Measurements from ENCODE around the gene SORT1. TPM values are rescaled to one million over a fixed set of nuclear protein-coding genes. Genes with fewer than 3 reads are reported as not detected.

SORT1 gene
- total and polyA plus RNA-seq, 2 of the 13 experiments (the other 11 are each of a cell fraction or from before 2014, with no cell fraction given), result 32.4 to 93.0 TPM

- TF ChIP-seq ZNF10 (CRISPR knock-in tag; IDR thresholded peaks at IDR 0.05; ENCODE audit: borderline replicate concordance, low read depth), result no peak
- TF ChIP-seq, protein P1, sequence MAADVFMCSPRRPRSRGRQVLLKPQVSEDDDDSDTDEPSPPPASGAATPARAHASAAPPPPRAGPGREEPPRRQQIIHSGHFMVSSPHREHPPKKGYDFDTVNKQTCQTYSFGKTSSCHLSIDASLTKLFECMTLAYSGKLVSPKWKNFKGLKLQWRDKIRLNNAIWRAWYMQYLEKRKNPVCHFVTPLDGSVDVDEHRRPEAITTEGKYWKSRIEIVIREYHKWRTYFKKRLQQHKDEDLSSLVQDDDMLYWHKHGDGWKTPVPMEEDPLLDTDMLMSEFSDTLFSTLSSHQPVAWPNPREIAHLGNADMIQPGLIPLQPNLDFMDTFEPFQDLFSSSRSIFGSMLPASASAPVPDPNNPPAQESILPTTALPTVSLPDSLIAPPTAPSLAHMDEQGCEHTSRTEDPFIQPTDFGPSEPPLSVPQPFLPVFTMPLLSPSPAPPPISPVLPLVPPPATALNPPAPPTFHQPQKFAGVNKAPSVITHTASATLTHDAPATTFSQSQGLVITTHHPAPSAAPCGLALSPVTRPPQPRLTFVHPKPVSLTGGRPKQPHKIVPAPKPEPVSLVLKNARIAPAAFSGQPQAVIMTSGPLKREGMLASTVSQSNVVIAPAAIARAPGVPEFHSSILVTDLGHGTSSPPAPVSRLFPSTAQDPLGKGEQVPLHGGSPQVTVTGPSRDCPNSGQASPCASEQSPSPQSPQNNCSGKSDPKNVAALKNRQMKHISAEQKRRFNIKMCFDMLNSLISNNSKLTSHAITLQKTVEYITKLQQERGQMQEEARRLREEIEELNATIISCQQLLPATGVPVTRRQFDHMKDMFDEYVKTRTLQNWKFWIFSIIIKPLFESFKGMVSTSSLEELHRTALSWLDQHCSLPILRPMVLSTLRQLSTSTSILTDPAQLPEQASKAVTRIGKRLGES (CRISPR knock-in tag; IDR thresholded peaks at IDR 0.05; ENCODE audit: borderline replicate concordance), result no peak
- TF ChIP-seq HOXA5 (CRISPR knock-in tag; IDR thresholded peaks at IDR 0.05), result no peak
- TF ChIP-seq STAT5B (CRISPR knock-in tag; IDR thresholded peaks at IDR 0.05), result no peak
- TF ChIP-seq GATAD2A (CRISPR knock-in tag; IDR thresholded peaks at IDR 0.05), result peak; percentile 74
- no peak for TF ChIP-seq ZNF660 (CRISPR knock-in tag; IDR thresholded peaks at IDR 0.05; ENCODE audit: borderline replicate concordance, low read depth)
- no peak for TF ChIP-seq ZSCAN21 (CRISPR knock-in tag; IDR thresholded peaks at IDR 0.05; ENCODE audit: borderline replicate concordance)
- TF ChIP-seq, protein P2, sequence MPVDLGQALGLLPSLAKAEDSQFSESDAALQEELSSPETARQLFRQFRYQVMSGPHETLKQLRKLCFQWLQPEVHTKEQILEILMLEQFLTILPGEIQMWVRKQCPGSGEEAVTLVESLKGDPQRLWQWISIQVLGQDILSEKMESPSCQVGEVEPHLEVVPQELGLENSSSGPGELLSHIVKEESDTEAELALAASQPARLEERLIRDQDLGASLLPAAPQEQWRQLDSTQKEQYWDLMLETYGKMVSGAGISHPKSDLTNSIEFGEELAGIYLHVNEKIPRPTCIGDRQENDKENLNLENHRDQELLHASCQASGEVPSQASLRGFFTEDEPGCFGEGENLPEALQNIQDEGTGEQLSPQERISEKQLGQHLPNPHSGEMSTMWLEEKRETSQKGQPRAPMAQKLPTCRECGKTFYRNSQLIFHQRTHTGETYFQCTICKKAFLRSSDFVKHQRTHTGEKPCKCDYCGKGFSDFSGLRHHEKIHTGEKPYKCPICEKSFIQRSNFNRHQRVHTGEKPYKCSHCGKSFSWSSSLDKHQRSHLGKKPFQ (CRISPR knock-in tag; IDR thresholded peaks at IDR 0.05; ENCODE audit: insufficient replicate concordance), result no peak
- 0 out of 2 replicates have a peak, but pooled peaks have one; percentile 52 for TF ChIP-seq ZNF614 (CRISPR knock-in tag; IDR thresholded peaks at IDR 0.05; ENCODE audit: borderline replicate concordance)
- no peak for TF ChIP-seq POGZ (CRISPR knock-in tag; IDR thresholded peaks at IDR 0.05)
- TF ChIP-seq BCL3 (CRISPR knock-in tag; IDR thresholded peaks at IDR 0.05), result no peak
- no peak for TF ChIP-seq ZNF607 (CRISPR knock-in tag; IDR thresholded peaks at IDR 0.05; ENCODE audit: borderline replicate concordance)
- TF ChIP-seq, protein P3, sequence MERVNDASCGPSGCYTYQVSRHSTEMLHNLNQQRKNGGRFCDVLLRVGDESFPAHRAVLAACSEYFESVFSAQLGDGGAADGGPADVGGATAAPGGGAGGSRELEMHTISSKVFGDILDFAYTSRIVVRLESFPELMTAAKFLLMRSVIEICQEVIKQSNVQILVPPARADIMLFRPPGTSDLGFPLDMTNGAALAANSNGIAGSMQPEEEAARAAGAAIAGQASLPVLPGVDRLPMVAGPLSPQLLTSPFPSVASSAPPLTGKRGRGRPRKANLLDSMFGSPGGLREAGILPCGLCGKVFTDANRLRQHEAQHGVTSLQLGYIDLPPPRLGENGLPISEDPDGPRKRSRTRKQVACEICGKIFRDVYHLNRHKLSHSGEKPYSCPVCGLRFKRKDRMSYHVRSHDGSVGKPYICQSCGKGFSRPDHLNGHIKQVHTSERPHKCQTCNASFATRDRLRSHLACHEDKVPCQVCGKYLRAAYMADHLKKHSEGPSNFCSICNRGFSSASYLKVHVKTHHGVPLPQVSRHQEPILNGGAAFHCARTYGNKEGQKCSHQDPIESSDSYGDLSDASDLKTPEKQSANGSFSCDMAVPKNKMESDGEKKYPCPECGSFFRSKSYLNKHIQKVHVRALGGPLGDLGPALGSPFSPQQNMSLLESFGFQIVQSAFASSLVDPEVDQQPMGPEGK (CRISPR knock-in tag; IDR thresholded peaks at IDR 0.05), result no peak; the same call in 1 of the 2 replicates
- no peak for TF ChIP-seq TP53 (CRISPR knock-in tag; conservative IDR thresholded peaks at IDR 0.05)
- TF ChIP-seq ZMAT3 (CRISPR knock-in tag; conservative IDR thresholded peaks at IDR 0.05), result no peak
- TF ChIP-seq ZNF564 (CRISPR knock-in tag; IDR thresholded peaks at IDR 0.05), result no peak
- TF ChIP-seq FOXJ3 (CRISPR knock-in tag; IDR thresholded peaks at IDR 0.05; ENCODE audit: borderline replicate concordance), result no peak
- no peak for TF ChIP-seq ZNF468 (CRISPR knock-in tag; IDR thresholded peaks at IDR 0.05)
- TF ChIP-seq RFXAP (CRISPR knock-in tag; IDR thresholded peaks at IDR 0.05; ENCODE audit: borderline replicate concordance), result no peak
- TF ChIP-seq ATM (IDR thresholded peaks at IDR 0.05; ENCODE audit: borderline replicate concordance), result no peak
- TF ChIP-seq PITX1 (CRISPR knock-in tag; IDR thresholded peaks at IDR 0.05), result peak; percentile 23; the same call in 1 of the 2 replicates
- no peak for TF ChIP-seq BRCA1 (CRISPR knock-in tag; IDR thresholded peaks at IDR 0.05)
- TF ChIP-seq, protein P4, sequence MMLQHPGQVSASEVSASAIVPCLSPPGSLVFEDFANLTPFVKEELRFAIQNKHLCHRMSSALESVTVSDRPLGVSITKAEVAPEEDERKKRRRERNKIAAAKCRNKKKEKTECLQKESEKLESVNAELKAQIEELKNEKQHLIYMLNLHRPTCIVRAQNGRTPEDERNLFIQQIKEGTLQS (CRISPR knock-in tag; IDR thresholded peaks at IDR 0.05), result no peak
Measured at GRCh38 chr1:109365642-109366204, 32.0 kb downstream of the SORT1 start (continued).
